K562 (cell line): Measurements from ENCODE around the gene ELOVL1.

Experiments used
- CREB1 ChIP-seq, 2 experiments: sonication (generic) in 1 of 2; formaldehyde crosslinking in 1 of 2; IDR thresholded peaks; 2 replicates each; pipeline versions ENCODE4 v1.6.1 to v1.8.0; 2012 to 2022; ENCODE audit warnings: inconsistent platforms in 1 of 2, mild to moderate bottlenecking in 1 of 2, missing genetic modification reagents in 1 of 2, moderate library complexity in 1 of 2
- MYNN ChIP-seq, 2 experiments: sonication (generic); formaldehyde crosslinking in 1 of 2; IDR thresholded peaks; 2 replicates each; pipeline versions ENCODE4 v1.5.0 to v1.6.1; 2016 to 2020; ENCODE audit warnings: antibody characterized with exemption in 1 of 2, missing genetic modification reagents in 1 of 2
- NFYB ChIP-seq: IDR thresholded peaks from 2 replicates; pipeline ENCODE4 v1.6.1; 2011; ENCODE audit warnings: mild to moderate bottlenecking, moderate library complexity; ENCODE audit not compliant: insufficient read length; ENCODE audit errors: extremely low read depth
- SREBF2 ChIP-seq: sonication (generic); formaldehyde crosslinking; IDR thresholded peaks from 2 replicates; pipeline ENCODE4 v1.4.0; 2020; ENCODE audit warnings: mild to moderate bottlenecking, missing genetic modification reagents
- TCFL5 ChIP-seq: fragments of 250-450 bp; sonication (Bioruptor Pico); conservative IDR thresholded peaks from 2 replicates; pipeline ENCODE4 v1.6.1; 2021; ENCODE audit warnings: mild to moderate bottlenecking, moderate library complexity, matching md5 sums
- ZNF121 ChIP-seq: sonication (generic); formaldehyde crosslinking; conservative IDR thresholded peaks from 2 replicates; pipeline ENCODE4 v1.8.0; 2022; ENCODE audit warnings: missing genetic modification reagents
- TF ChIP-seq, protein P1 (sequence below), 2 experiments: fragments of 450-650 bp in 1 of 2; IDR thresholded peaks; 2 replicates each; pipeline ENCODE4 v1.6.1; 2011 to 2017; ENCODE audit warnings: low read depth in 2 of 2, antibody characterized with exemption in 1 of 2, borderline replicate concordance in 1 of 2, low read length in 1 of 2, mild to moderate bottlenecking in 1 of 2, mixed read lengths in 1 of 2; ENCODE audit not compliant: control insufficient read depth in 1 of 2
- TF ChIP-seq, protein P2 (sequence below), 3 experiments: IDR thresholded peaks in 2 of 3; conservative IDR thresholded peaks in 1 of 3; 2 replicates each; pipeline ENCODE4 v1.5.1; 2011 to 2012; ENCODE audit warnings: low read length in 3 of 3, mild to moderate bottlenecking in 3 of 3, control low read depth in 2 of 3, improper control_type of control experiment in 1 of 3, inconsistent platforms in 1 of 3, low read depth in 1 of 3, mixed read lengths in 1 of 3, moderate library complexity in 1 of 3; ENCODE audit not compliant: insufficient read depth in 2 of 3

DNA sequence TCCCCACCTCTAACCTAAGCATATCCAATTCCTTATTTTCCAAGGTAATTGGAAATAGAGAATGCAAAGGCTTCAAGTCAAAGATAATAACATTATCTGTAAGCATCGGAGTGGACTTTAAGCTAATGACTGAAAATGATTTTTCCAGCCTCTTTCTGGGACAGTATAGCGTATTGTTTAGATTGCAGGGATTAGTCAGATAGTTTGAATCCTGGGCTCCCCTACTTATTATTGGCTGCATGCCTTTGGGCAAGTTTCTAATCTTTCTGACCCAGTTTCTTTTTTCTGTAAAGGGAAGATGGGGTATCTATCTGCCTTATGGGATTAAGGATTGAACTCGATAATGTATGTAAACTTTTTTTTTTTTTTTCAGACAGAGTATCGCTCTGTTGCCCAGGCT lies 10.6 kb downstream of the ELOVL1 start:
- no peak for TF ChIP-seq CREB1 (IDR thresholded peaks at IDR 0.05)
- no peak for TF ChIP-seq CREB1 (CRISPR knock-in tag; IDR thresholded peaks at IDR 0.05)
- TF ChIP-seq, protein P1, sequence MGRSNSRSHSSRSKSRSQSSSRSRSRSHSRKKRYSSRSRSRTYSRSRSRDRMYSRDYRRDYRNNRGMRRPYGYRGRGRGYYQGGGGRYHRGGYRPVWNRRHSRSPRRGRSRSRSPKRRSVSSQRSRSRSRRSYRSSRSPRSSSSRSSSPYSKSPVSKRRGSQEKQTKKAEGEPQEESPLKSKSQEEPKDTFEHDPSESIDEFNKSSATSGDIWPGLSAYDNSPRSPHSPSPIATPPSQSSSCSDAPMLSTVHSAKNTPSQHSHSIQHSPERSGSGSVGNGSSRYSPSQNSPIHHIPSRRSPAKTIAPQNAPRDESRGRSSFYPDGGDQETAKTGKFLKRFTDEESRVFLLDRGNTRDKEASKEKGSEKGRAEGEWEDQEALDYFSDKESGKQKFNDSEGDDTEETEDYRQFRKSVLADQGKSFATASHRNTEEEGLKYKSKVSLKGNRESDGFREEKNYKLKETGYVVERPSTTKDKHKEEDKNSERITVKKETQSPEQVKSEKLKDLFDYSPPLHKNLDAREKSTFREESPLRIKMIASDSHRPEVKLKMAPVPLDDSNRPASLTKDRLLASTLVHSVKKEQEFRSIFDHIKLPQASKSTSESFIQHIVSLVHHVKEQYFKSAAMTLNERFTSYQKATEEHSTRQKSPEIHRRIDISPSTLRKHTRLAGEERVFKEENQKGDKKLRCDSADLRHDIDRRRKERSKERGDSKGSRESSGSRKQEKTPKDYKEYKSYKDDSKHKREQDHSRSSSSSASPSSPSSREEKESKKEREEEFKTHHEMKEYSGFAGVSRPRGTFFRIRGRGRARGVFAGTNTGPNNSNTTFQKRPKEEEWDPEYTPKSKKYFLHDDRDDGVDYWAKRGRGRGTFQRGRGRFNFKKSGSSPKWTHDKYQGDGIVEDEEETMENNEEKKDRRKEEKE (IDR thresholded peaks at IDR 0.05; ENCODE audit: borderline replicate concordance in 1 of 2, control insufficient read depth in 1 of 2, low read depth in 2 of 2, low read length in 1 of 2): no peak
- TF ChIP-seq MYNN (IDR thresholded peaks at IDR 0.05): no peak
- TF ChIP-seq MYNN (CRISPR knock-in tag; IDR thresholded peaks at IDR 0.05): no peak
- no peak for TF ChIP-seq TCFL5
- TF ChIP-seq NFYB: no peak
- TF ChIP-seq, protein P2, sequence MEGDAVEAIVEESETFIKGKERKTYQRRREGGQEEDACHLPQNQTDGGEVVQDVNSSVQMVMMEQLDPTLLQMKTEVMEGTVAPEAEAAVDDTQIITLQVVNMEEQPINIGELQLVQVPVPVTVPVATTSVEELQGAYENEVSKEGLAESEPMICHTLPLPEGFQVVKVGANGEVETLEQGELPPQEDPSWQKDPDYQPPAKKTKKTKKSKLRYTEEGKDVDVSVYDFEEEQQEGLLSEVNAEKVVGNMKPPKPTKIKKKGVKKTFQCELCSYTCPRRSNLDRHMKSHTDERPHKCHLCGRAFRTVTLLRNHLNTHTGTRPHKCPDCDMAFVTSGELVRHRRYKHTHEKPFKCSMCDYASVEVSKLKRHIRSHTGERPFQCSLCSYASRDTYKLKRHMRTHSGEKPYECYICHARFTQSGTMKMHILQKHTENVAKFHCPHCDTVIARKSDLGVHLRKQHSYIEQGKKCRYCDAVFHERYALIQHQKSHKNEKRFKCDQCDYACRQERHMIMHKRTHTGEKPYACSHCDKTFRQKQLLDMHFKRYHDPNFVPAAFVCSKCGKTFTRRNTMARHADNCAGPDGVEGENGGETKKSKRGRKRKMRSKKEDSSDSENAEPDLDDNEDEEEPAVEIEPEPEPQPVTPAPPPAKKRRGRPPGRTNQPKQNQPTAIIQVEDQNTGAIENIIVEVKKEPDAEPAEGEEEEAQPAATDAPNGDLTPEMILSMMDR (IDR thresholded peaks at IDR 0.05 in 2 of 3, conservative IDR thresholded peaks at IDR 0.05 in 1 of 3; ENCODE audit: insufficient read depth in 2 of 3, low read depth in 1 of 3, low read length in 3 of 3): no peak
- no peak for TF ChIP-seq ZNF121 (CRISPR knock-in tag)
- TF ChIP-seq SREBF2: no peak
